ENCODE results near the gene CLHC1.

- TF ChIP-seq POLR2A (IDR thresholded peaks at IDR 0.05) (no peak), CTCF (IDR thresholded peaks at IDR 0.05) (no peak)
These were observed 72.3 kb downstream of the CLHC1 start for GRCh38 chr2:55159752-55160151.
